HCT116 (cell line): ENCODE measurements around the gene PACS2. TPM values are rescaled to one million over a fixed set of nuclear protein-coding genes. Genes with fewer than 3 reads are reported as not detected.

Experiments
- ATAC-seq: fragments of 200-7000 bp; cut with Tn5 transposase; 2 replicates; pipeline ENCODE4 v1.9.1; 2020; ENCODE audit warnings: mild to moderate bottlenecking, moderate library complexity
- BruUV-seq: library from RNA; stranded (reverse); fragments of 400-500 nt; replicated peaks from 2 replicates; lab custom pipeline; 2021; lab: Mats Ljungman, UMichigan
- CTCF ChIA-PET: fragments of 300-600 bp; sonication (Branson Sonifier 250); formaldehyde crosslinking; loops from one replicate; lab custom pipeline; 2021; ENCODE audit warnings: antibody characterized with exemption; lab: Charles Lee
- POLR2A ChIA-PET: fragments of 300-600, 350-600 bp; sonication (Branson Sonifier 250); formaldehyde crosslinking; loops from one replicate; lab custom pipeline; 2021; ENCODE audit warnings: antibody characterized with exemption; lab: Charles Lee
- RAD21 ChIA-PET, 2 experiments: fragments of 300-600 bp; sonication (Branson Sonifier 250); formaldehyde crosslinking; loops; one replicate each; lab custom pipeline; 2023; ENCODE audit warnings: low total read pairs in 2 of 2; ENCODE audit not compliant: uncharacterized antibody in 2 of 2, unreplicated experiment in 2 of 2, low non-redundant PET in 1 of 2; lab: Charles Lee
- DNase-seq: peaks from one replicate; pipeline ENCODE4 v3.0.0-alpha.2; 2010; ENCODE audit warnings: low read depth, low spot score
- H2AFZ ChIP-seq: fragments of 200-600 bp; shearing (Covaris generic), sonication (generic); 2 replicates; pipeline ENCODE4 v1.6.1; 2017; ENCODE audit warnings: low read depth, mixed run types, mixed read lengths, antibody characterized with exemption, low read length; ENCODE audit not compliant: poor library complexity, severe bottlenecking
- H3K27ac ChIP-seq: 2 replicates; pipeline ENCODE4 v1.5.1; 2012; ENCODE audit warnings: low read depth, low read length
- H3K27me3 ChIP-seq: fragments of 200-600 bp; sonication (generic); 2 replicates; pipeline ENCODE4 v1.6.1; 2016; ENCODE audit warnings: mixed run types, low read length, mixed read lengths; ENCODE audit not compliant: insufficient read depth
- H3K36me3 ChIP-seq, 2 experiments: fragments of 200-500 bp in 1 of 2; fragments of 200-600 bp in 1 of 2; sonication (Bioruptor generic) in 1 of 2; sonication (generic) in 1 of 2; 2 replicates each; pipeline versions ENCODE4 v1.5.1 to v1.6.1; 2014 to 2016; ENCODE audit warnings: low read length in 2 of 2, inconsistent platforms in 1 of 2, mixed read lengths in 1 of 2, mixed run types in 1 of 2; ENCODE audit not compliant: insufficient read depth in 2 of 2, control insufficient read depth in 1 of 2
- H3K4me1 ChIP-seq, 2 experiments: fragments of 200-600 bp in 1 of 2; sonication (generic) in 1 of 2; 2 replicates each; pipeline versions ENCODE4 v1.5.1 to v1.6.1; 2012 to 2017; ENCODE audit warnings: low read length in 2 of 2, inconsistent platforms in 1 of 2, mild to moderate bottlenecking in 1 of 2, mixed read lengths in 1 of 2, mixed run types in 1 of 2, moderate library complexity in 1 of 2; ENCODE audit not compliant: insufficient read depth in 2 of 2, control insufficient read depth in 1 of 2
- H3K4me2 ChIP-seq: fragments of 200-600 bp; sonication (generic); 2 replicates; pipeline ENCODE4 v1.6.1; 2017; ENCODE audit warnings: mixed run types, low read length, mixed read lengths
- H3K4me3 ChIP-seq, 2 experiments: fragments of 200-600 bp in 1 of 2; sonication (generic) in 1 of 2; replicated peaks in 1 of 2; 2 replicates each; pipeline ENCODE4 v1.5.1; 2011 to 2016; ENCODE audit warnings: low read length in 2 of 2, control low read depth in 1 of 2, low read depth in 1 of 2, mild to moderate bottlenecking in 1 of 2, mixed read lengths in 1 of 2, mixed run types in 1 of 2
- H3K79me2 ChIP-seq: fragments of 200-600 bp; sonication (generic); 2 replicates; pipeline ENCODE4 v1.6.1; 2017; ENCODE audit warnings: mild to moderate bottlenecking, mixed run types, low read length, moderate library complexity, mixed read lengths; ENCODE audit not compliant: insufficient read depth
- H3K9ac ChIP-seq: fragments of 200-600 bp; sonication (generic); 2 replicates; pipeline ENCODE4 v1.6.1; 2016; ENCODE audit warnings: low read length, mixed read lengths
- H3K9me2 ChIP-seq: fragments of 200-600 bp; sonication (generic), shearing (Covaris generic); 2 replicates; pipeline ENCODE4 v1.6.1; 2017; ENCODE audit warnings: mixed run types, mild to moderate bottlenecking, moderate library complexity; ENCODE audit not compliant: insufficient read depth
- H3K9me3 ChIP-seq, 2 experiments: fragments of 200-500 bp in 1 of 2; fragments of 200-600 bp in 1 of 2; sonication (Bioruptor generic) in 1 of 2; sonication (generic) in 1 of 2; 2 replicates each; pipeline ENCODE4 v1.6.1; 2014 to 2017; ENCODE audit warnings: low read length in 2 of 2, mixed read lengths in 2 of 2, inconsistent platforms in 1 of 2, low read depth in 1 of 2, mild to moderate bottlenecking in 1 of 2, mixed run types in 1 of 2, moderate library complexity in 1 of 2; ENCODE audit not compliant: control insufficient read depth in 1 of 2, insufficient read depth in 1 of 2
- H4K20me1 ChIP-seq: fragments of 200-600 bp; sonication (generic), shearing (Covaris generic); 2 replicates; pipeline ENCODE4 v1.6.1; 2017; ENCODE audit warnings: mixed run types, mild to moderate bottlenecking, moderate library complexity; ENCODE audit not compliant: insufficient read depth
- ATF3 ChIP-seq: IDR thresholded peaks from 2 replicates; pipeline ENCODE4 v1.6.1; 2012
- CBX3 ChIP-seq: IDR thresholded peaks from 2 replicates; pipeline ENCODE4 v1.6.1; 2012; ENCODE audit warnings: low read depth
- EGR1 ChIP-seq: IDR thresholded peaks from 2 replicates; pipeline ENCODE4 v1.6.1; 2012; ENCODE audit warnings: low read depth
- EZH2 ChIP-seq: fragments of 200-600 bp; sonication (generic); IDR thresholded peaks from 2 replicates; pipeline ENCODE4 v1.6.1; 2017; ENCODE audit warnings: antibody characterized with exemption, mixed run types
- EZH2phosphoT487 ChIP-seq: fragments of 200-600 bp; IDR thresholded peaks from 2 replicates; pipeline ENCODE4 v1.6.1; 2018; ENCODE audit warnings: antibody characterized with exemption, borderline replicate concordance
- FOSL1 ChIP-seq: IDR thresholded peaks from 2 replicates; pipeline ENCODE4 v1.6.1; 2012; ENCODE audit warnings: low read depth
- JUND ChIP-seq: IDR thresholded peaks from 2 replicates; pipeline ENCODE4 v1.6.1; 2012
- MAX ChIP-seq: IDR thresholded peaks from 2 replicates; pipeline ENCODE4 v1.6.1; 2012
- POLR2A ChIP-seq: IDR thresholded peaks from 2 replicates; pipeline ENCODE4 v1.7.0; 2011; ENCODE audit warnings: borderline replicate concordance; ENCODE audit not compliant: insufficient read depth, insufficient read length; ENCODE audit errors: extremely low read depth
- RAD21 ChIP-seq: IDR thresholded peaks from 2 replicates; pipeline ENCODE4 v1.6.1; 2012; ENCODE audit warnings: low read depth, mild to moderate bottlenecking
- SIN3A ChIP-seq: IDR thresholded peaks from 2 replicates; pipeline ENCODE4 v1.6.1; 2012; ENCODE audit warnings: low read depth
- SP1 ChIP-seq: IDR thresholded peaks from 2 replicates; pipeline ENCODE4 v1.6.1; 2012; ENCODE audit warnings: low read depth
- SRF ChIP-seq: IDR thresholded peaks from 2 replicates; pipeline ENCODE4 v1.6.1; 2012; ENCODE audit warnings: low read depth
- TCF7L2 ChIP-seq: IDR thresholded peaks from 2 replicates; pipeline ENCODE4 v1.7.0; 2011; ENCODE audit warnings: borderline replicate concordance, inconsistent platforms; ENCODE audit not compliant: insufficient read depth, insufficient read length; ENCODE audit errors: extremely low read depth
- ZNF274 ChIP-seq: fragments of 200-500 bp; sonication (Bioruptor generic); IDR thresholded peaks from 2 replicates; pipeline ENCODE4 v1.6.1; 2014; ENCODE audit warnings: mild to moderate bottlenecking, low read depth, low read length, inconsistent platforms
- intact Hi-C: fragments of 100-400 bp; cut with micrococcal nuclease; formaldehyde crosslinking; loops from 2 replicates; pipeline ENCODE4 v1.10.0; 2022
- total RNA-seq: library from RNA; stranded (reverse); gene quantifications from one replicate; pipeline ENCODE4 v1.2.1, GENCODE V29; 2021; ENCODE audit not compliant: unreplicated experiment
- TF ChIP-seq, protein P1 (sequence below): IDR thresholded peaks from 2 replicates; pipeline ENCODE4 v1.6.1; 2012; ENCODE audit warnings: low read depth

PACS2 gene
- total RNA-seq, 1 experiment from 2014 or later: 75.5 TPM

DNA sequence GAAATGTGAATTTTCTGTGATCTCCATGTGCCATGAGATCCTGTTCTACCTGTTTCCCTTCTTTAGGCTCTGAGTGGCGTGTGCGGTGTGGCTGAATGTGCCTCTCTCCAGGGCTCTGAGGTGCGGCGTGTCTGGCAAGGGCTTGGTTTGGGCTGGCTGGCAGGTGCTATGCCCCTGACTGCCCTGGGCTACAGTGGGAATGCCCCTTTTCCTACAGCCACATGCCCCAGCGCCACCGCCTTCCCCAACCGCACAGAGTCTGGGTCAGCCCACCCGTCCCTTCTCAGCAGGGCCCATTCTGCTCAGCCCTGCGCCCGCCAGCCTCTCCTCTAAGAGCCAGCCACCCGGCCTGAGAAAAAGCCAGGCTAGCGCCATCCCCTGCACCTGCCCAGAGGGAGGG, 41.5 kb upstream of the PACS2 start:
- intact Hi-C loops: no loop called here
- Histone ChIP-seq H2AFZ (no peak overlapping the region), H3K9me2 (no peaks in the 10 kb centered on the region), H3K79me2 (peaks cover 11% of the 10 kb centered on the region; the same call in 1 of the 2 replicates), H3K4me1 (no peaks in the 10 kb centered on the region), H3K4me3 (no peak overlapping the region), H4K20me1 (no peaks in the 10 kb centered on the region), H3K9ac (no peak overlapping the region), H3K36me3 (no peaks in the 10 kb centered on the region), H3K4me2 (no peak overlapping the region), H3K27ac (no peak overlapping the region), H3K9me3 (no peaks in the 10 kb centered on the region), H3K27me3 (no peaks in the 10 kb centered on the region)
- ChIA-PET RAD21 (no interaction called here), CTCF (no interaction called here), POLR2A (no interaction called here)
- BruUV-seq: no TSS peak
- 0 out of 2 replicates have a peak, but pooled peaks have one; percentile 22 for ATAC-seq
- no peak for DNase-seq
- TF ChIP-seq EZH2: no peak

DNA sequence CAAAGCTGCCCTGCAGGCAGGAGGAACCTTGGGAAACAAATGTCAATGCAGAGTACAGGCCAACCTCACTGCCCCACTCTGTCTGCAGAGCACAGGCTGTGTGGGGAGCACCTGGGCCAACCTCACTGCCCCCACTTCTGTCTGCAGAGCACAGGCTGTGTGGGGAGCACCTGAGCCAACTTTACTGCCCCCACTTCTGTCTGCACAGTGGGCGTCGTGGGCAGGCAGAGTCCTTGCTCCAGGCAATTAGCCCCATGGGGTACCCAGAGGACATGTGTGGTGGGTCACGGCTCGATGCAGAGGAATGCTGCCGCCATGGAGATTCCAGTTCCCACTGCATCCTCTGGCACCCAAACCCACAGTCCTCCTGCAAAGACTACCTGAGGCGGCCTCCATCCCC, 39.9 kb upstream of the PACS2 start:
- no peaks in the 10 kb centered on the region for H3K9me2 ChIP-seq
- H3K4me2 ChIP-seq: no peak overlapping the region
- ChIA-PET POLR2A (no interaction called here), CTCF (interaction anchor here (1.4 kb wide), 1 partner anchor 184 kb away, joined by 4 read pairs; no protein-coding TSS in a partner anchor), RAD21 (no interaction called here)
- H2AFZ ChIP-seq: no peak overlapping the region
- DNase-seq: no peak
- TF ChIP-seq CBX3: no peak
- no peak for TF ChIP-seq ATF3
- TF ChIP-seq JUND: no peak
- TF ChIP-seq SP1: no peak
- no peak for TF ChIP-seq EGR1
- TF ChIP-seq SIN3A: no peak
- TF ChIP-seq RAD21: no peak
- no peak for TF ChIP-seq MAX
- TF ChIP-seq, protein P1, sequence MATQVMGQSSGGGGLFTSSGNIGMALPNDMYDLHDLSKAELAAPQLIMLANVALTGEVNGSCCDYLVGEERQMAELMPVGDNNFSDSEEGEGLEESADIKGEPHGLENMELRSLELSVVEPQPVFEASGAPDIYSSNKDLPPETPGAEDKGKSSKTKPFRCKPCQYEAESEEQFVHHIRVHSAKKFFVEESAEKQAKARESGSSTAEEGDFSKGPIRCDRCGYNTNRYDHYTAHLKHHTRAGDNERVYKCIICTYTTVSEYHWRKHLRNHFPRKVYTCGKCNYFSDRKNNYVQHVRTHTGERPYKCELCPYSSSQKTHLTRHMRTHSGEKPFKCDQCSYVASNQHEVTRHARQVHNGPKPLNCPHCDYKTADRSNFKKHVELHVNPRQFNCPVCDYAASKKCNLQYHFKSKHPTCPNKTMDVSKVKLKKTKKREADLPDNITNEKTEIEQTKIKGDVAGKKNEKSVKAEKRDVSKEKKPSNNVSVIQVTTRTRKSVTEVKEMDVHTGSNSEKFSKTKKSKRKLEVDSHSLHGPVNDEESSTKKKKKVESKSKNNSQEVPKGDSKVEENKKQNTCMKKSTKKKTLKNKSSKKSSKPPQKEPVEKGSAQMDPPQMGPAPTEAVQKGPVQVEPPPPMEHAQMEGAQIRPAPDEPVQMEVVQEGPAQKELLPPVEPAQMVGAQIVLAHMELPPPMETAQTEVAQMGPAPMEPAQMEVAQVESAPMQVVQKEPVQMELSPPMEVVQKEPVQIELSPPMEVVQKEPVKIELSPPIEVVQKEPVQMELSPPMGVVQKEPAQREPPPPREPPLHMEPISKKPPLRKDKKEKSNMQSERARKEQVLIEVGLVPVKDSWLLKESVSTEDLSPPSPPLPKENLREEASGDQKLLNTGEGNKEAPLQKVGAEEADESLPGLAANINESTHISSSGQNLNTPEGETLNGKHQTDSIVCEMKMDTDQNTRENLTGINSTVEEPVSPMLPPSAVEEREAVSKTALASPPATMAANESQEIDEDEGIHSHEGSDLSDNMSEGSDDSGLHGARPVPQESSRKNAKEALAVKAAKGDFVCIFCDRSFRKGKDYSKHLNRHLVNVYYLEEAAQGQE: no peak
- TF ChIP-seq TCF7L2: no peak
- TF ChIP-seq EZH2phosphoT487: no peak
- no peak for TF ChIP-seq FOSL1
- TF ChIP-seq POLR2A: no peak
- TF ChIP-seq SRF: no peak
- no peak for TF ChIP-seq ZNF274
- peaks cover 24% of the 10 kb centered on the region; the same call in 1 of the 2 replicates for H3K79me2 ChIP-seq
- ATAC-seq: no peak
- H3K9ac ChIP-seq: no peak overlapping the region
- no peaks in the 10 kb centered on the region for H3K4me1 ChIP-seq
- no peaks in the 10 kb centered on the region for H4K20me1 ChIP-seq
- no peaks in the 10 kb centered on the region for H3K9me3 ChIP-seq
- H3K27ac ChIP-seq: no peak overlapping the region
- BruUV-seq: no TSS peak
- H3K27me3 ChIP-seq: no peaks in the 10 kb centered on the region
- H3K36me3 ChIP-seq: no peaks in the 10 kb centered on the region
- no peak overlapping the region for H3K4me3 ChIP-seq
- intact Hi-C loops: no loop called here
